NK-92 treated with Interleukin-12 subunit alpha and Interleukin-12 subunit beta, amount 100 ng/mL, for 24 hours (cell line): ENCODE measurements around the gene ACAA2.
"Not testable (repeated sequence)": the region's sequence is repeated elsewhere in the genome, so short reads cannot be mapped to it uniquely, and the experiment has no call there.

Experiments used
- DNase-seq: peaks from one replicate; lab custom pipeline; 2025; lab: John Stamatoyannopoulos, UW

Gene ACAA2

GRCh38 chr18:49811151-49811938, 2.0 kb downstream of the ACAA2 start:
- no peak for DNase-seq

DNA sequence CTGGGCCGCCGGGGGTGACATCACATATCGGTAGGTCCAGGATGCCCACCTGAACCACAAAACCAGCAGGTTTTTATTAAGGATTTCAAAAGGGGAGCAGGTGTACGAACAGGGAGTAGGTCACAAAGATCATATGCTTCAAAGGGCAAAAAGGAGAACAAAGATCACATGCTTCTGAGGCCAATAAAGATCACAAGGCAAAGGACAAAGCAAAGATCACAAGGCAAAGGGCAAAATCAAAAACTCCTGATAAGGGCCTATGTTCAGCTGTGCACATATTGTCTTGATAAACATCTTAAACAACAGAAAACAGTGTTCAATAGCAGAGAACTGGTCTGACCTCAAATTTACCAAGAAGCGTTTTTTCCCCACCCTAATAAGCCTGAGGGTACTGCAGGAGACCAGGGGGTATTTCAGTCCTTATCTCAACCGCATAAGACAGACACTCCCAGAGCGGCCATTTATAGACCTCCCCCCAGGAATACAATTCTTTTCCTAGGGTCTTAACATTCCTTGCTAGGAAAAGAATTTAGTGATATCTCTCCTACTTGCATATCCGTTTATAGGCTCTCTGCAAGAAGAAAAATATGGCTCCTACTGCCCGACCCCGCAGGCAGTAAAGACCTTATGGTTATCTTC, 4.7 kb downstream of the ACAA2 start:
- not testable (repeated sequence) for DNase-seq

GRCh38 chr18:49804096-49804495, 9.2 kb downstream of the ACAA2 start:
- no peak for DNase-seq

DNA sequence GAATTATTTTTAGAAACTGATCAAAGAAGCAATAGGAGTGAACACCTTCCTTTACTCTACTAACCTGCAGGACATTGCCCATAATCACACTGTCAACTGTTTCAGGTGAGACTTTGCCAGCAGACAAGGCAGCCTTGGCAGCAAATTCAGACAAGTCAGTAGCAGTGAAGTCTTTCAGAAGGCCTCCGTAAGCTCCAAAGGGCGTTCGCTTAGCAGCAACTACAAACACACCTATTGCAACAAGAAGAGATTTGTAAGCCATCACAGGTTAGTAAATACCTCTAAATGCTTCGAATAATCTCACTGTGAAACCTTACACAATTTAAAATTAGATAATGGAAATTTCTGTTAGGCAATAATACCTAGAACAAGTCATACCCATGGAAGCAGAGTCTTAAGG, 10.7 kb downstream of the ACAA2 start:
- no peak for DNase-seq

GRCh38 chr18:49800491-49800890, 12.8 kb downstream of the ACAA2 start:
- DNase-seq, result not testable (repeated sequence)

GRCh38 chr18:49799806-49800205, 13.5 kb downstream of the ACAA2 start:
- DNase-seq, result not testable (repeated sequence)

DNA sequence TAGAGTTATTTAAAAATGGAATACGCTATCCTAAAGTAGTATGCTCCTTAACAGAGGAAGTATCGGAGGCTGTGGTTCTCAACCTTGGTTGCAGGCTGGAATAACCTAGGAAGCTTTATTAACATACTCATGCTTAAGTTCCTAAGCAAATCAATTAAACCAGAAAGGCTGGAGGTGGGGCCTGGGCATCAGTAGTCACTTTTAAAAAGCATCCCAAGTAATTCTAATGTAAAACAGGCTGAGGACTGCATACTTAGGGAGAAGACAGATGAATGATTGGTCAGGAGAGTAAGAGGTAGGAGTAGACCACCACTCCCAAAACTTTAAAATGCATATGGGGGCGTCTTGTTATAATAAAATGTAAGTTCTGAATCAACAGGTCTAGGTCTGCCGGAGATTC, 15.3 kb downstream of the ACAA2 start:
- no peak for DNase-seq

GRCh38 chr18:49795612-49796552, 17.5 kb downstream of the ACAA2 start:
- DNase-seq, result no peak

DNA sequence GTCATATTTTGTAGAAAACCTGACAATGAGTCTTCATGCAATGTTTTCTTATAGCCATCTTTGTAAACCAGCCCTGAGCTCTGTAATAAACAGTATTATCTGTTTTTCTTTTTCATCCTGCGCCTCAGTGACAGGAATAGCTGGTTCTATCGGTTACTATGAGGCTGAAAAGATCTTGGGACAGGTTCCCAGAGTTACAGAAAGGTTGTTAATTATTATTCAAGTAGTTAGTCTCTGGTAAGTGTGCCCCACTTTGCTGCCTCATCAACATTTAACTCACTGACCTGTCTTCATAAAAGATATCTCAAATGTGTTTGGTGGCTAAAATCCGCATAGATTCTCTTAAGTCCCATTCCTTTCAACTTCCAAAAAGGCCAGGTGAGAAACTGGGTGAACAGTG, 18.6 kb downstream of the ACAA2 start:
- no peak for DNase-seq

GRCh38 chr18:49789560-49790134, 23.7 kb downstream of the ACAA2 start:
- not testable (repeated sequence) for DNase-seq

DNA sequence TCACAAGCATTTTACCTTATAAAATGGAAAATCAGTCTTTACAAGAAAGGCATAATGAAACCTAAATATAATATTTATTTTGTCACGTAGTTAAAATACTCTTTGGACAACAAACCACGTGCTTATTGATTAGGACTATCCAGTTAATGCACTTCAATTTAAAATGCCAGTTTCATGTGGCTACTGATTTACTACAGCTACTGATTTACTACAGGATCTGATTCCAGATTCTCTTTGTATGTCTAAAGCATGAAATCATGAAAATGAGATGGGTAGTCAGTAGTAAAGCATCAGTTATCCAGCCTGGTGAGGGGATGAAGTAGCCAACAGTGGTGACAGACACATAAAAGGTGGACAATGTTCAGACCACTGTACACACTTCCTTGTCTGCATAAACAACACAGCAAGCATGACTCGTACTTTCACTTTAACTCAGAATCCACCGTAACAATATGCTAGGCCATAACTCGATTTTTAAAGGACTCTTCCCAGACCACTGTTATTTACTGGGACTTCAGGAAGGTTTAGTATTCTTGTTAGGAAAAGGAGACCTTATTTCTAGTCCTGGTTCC, 24.9 kb downstream of the ACAA2 start:
- DNase-seq, result no peak

DNA sequence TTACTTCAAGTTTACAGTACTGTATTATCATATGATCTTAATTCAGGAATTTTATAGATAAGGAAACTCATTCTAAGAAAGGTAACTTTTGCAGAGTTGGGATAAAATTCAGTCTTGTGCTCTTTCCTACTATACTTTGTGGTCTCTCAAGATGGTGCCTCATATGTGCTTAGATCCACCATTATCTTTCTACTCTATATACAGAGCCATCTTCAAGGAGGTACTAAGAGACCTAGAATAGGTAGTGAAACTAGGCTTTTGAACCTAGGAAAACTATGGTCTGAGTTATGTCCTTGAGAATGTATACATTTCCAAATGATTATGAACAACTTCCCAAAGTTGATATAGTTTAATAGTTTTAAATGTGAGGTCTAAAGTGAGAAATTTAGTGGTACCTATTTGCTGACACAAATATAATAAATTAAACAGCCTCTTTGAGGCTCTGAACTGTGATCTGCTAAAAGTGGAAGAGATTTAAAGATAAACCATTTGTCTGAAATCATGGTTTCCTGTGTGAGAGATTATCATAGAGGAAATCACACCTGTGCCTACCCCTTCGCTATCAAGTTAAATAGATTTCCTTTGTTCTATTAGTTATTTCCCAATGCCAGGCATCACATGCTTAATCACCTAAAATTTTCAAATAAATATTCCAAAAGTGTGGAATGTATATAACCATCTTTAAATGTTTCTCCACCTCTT, 27.2 kb downstream of the ACAA2 start:
- no peak for DNase-seq

DNA sequence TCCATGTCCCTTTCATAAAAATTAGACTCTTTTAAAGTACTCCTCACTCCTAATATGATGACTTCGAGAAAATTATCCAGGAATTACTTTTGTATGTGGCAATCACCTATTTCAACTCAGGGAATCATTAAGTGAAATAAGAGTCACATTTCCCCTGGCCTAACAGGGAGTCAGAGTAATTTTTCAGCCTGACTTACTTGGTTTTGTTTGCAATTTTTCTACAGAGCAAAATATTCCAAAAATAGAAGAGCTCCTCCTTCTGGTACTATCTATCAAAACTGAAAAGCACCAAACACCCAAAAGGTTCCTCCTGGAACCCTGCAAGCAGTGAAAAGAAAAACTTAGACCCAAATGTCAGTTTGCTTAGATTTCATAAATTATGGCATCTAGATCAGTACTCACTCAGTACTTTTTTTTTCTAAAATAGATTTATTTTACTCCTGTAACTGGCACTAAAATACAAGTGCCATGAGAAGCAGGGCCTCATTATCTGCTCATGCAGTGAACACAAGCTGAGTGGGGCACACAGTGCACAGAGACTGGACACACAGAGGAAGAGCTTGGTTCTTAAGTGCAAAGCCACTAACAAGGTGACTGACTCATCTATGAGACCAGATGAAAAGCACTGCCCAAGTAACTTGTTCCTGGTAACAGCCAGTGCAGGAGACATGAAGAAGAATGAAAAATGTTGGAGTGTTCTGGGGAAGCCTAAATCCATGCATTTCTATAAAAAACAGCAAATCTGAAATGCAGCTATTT, 28.7 kb downstream of the ACAA2 start:
- peak; percentile 39 for DNase-seq

DNA sequence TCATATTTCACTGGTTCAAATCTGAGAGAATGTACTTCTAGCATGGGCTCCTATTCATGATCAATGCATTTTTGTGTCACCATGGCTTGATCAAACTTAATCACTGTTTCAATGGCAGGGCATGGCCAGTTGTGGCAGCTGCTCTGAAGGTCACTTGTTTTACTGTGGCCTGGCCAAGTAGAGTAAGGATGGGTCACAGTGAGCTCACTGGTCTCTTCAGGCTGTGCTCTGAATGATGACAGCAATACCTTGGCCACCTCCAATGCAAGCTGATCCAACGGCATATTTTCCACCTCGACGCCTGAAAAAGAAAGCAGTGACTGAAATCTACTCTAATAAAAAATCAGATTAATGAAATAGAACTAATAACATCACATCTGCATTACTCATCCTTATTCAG, 29.7 kb downstream of the ACAA2 start:
- DNase-seq, result not testable (repeated sequence)

DNA sequence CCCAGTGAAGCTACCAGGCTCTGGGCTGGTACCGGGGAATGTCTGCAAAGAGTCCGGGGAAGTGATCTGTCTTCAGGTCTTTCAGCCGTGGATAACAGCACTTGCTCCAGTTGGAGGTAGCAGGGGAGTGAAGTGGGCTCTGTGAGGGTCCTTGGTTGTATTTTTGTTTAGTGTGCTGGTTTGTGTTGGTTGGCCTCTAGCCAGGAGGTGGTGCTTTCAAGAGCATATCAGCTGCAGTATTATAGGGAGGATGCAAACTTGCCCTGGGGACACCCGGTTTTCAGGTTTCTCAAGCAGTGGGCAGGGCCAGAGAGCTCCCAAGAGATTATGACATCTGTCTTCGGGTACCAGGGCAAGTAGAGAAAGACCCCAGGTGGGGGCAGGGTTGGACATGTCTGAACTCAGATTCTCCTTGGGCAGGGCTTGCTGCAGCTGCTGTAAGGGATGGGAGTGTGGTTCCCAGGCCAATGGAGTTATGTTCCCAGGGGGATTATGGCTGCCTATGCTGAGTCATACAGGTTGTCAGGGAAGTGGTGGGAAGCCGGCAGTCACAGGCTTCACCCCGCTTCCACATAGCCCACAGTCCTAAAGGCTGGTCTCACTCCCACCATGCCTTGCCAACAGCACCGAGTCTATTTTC, 34.4 kb downstream of the ACAA2 start:
- no peak for DNase-seq

DNA sequence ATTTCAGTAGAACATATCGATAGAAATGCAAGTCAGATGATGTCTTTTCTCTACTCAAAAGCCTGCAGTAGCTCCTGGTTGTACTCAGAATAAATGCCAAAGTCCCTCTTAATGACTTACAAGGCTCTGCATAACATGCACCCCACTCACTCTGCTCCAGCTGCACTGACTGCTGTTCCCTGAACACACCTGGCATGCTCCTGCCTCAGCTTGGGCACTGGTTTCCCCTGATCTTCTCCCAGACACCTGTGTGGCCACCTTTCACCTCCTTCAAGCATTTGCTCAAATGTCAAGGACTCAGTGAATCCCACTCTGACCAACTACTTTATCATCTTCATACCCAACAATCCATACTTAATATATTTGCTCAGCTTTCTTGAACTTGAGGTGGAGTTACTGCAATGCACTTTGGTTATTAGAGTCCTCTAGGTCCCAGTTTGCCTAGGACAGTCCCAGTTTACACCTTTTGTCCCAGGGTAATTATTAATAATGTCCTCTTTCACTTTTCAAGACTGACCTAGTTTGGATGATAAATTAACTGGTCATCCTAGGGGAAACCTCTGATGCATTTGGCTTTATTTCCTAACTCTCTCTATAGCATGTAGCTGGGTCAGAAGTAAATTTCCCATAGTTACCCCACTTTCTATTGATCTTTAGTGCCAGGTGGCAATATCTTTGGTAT, 44.1 kb downstream of the ACAA2 start:
- no peak for DNase-seq

DNA sequence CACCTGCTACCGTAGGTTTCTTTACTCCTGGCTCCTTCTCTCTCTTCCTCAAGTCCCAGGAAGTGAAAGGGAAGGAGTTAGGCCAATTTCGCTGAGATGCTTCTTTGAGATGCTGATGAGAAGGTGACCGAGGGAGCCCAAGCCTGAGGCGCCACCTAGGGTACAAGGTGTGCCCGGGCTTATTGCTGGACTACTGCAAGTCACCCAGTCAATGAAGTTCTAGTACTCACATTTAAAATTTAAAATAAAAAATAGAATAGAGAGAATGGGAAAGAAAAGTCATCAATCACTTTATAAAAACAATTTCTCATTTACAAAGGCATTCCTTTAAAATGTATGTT, 45.3 kb downstream of the ACAA2 start:
- no peak for DNase-seq

DNA sequence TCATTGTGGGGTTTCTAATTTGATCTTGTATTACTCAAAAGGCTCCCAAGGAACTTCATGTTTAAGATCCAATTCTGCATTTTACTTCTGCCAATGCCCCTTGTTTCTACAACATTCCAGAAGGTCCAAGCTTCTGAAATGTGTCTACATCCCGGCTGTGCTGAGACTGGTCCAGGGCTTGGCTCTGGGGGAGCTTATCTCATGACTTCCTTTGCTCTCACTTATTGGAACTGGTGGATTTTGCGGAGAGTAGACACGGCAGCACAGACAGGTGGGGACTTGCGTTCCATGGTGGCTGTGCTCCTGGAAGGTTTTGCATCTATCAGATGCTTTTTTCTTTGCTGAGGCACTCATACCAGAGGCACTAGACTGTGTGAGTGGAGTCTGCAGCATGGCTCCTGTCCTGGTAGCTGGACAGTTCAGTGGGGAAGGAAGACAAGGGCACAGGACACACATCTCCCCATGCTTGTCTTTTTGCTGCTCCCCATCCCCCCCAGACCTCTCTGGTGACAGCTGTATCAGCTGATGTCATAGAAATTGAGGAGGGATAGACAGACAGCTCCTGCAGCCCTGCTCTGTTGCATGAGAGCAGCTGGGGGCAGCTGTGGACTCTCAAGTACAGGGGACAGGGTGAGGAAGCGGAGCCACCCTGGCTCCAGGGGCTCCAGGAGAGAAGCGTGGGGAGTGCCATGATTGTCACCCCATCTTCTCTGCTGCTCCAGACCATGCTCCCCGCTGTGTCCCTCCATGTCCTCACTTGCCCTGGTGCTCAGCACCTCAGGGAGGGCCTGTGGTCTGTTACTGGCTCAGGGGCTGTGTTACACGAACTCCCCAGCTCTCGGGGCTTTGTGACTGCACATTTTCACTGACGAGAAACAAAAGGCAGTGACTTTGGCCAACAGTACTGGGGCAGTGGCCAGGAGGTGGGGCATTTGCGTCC, 46.0 kb downstream of the ACAA2 start:
- no peak for DNase-seq
